GM12878 (cell line): ENCODE results near the gene RAB3A. TPM values are rescaled to one million over a fixed set of nuclear protein-coding genes. Genes with fewer than 3 reads are reported as not detected.

Source experiments
- ATF2 ChIP-seq: IDR thresholded peaks from 2 replicates; pipeline ENCODE4 v1.6.1; 2012; ENCODE audit warnings: low read length, inconsistent platforms
- BHLHE40 ChIP-seq, 2 experiments: fragments of 450-650 bp in 1 of 2; IDR thresholded peaks; 2 replicates each; pipeline ENCODE4 v1.6.1; 2011 to 2017; ENCODE audit warnings: low read depth in 2 of 2, borderline replicate concordance in 1 of 2, improper control_type of control experiment in 1 of 2, low read length in 1 of 2, mild to moderate bottlenecking in 1 of 2
- CBX5 ChIP-seq: sonication (generic); IDR thresholded peaks from 2 replicates; pipeline ENCODE4 v1.6.1; 2016; ENCODE audit warnings: low read depth, moderate library complexity, mild to moderate bottlenecking, inconsistent platforms
- CEBPB ChIP-seq, 2 experiments: fragments of 150-350 bp in 1 of 2; IDR thresholded peaks; 2 replicates each; pipeline ENCODE4 v1.6.1; 2012 to 2014; ENCODE audit warnings: low read depth in 2 of 2, low read length in 2 of 2, borderline replicate concordance in 1 of 2, inconsistent platforms in 1 of 2
- CHD2 ChIP-seq: IDR thresholded peaks from 2 replicates; pipeline ENCODE4 v1.6.1; 2011; ENCODE audit warnings: low read depth, low read length, improper control_type of control experiment, borderline replicate concordance
- HDGF ChIP-seq: fragments of 450-650 bp; IDR thresholded peaks from 2 replicates; pipeline ENCODE4 v1.6.1; 2016; ENCODE audit warnings: antibody characterized with exemption
- IRF3 ChIP-seq: fragments of 450-650 bp; IDR thresholded peaks from 2 replicates; pipeline ENCODE4 v1.6.1; 2014; ENCODE audit warnings: mild to moderate bottlenecking
- PML ChIP-seq: IDR thresholded peaks from 2 replicates; pipeline ENCODE4 v1.6.1; 2012; ENCODE audit warnings: low read length, inconsistent platforms
- POLR2A ChIP-seq: IDR thresholded peaks from 2 replicates; pipeline ENCODE4 v1.6.1; 2011; ENCODE audit warnings: low read depth, mild to moderate bottlenecking, low read length
- RFX5 ChIP-seq: IDR thresholded peaks from 2 replicates; pipeline ENCODE4 v1.6.1; 2011; ENCODE audit warnings: low read depth, low read length, improper control_type of control experiment
- SP1 ChIP-seq: IDR thresholded peaks from one replicate; pipeline ENCODE4 v1.6.1; 2011; ENCODE audit warnings: low read depth, low read length
- SREBF1 ChIP-seq: IDR thresholded peaks from 2 replicates; pipeline ENCODE4 v1.6.1; 2012; ENCODE audit warnings: mild to moderate bottlenecking, low read length
- USF1 ChIP-seq: IDR thresholded peaks from 2 replicates; pipeline ENCODE4 v1.6.1; 2011; ENCODE audit warnings: borderline replicate concordance, low read depth, mild to moderate bottlenecking, moderate library complexity, mixed read lengths, low read length; ENCODE audit not compliant: insufficient read depth; ENCODE audit errors: extremely low read length
- ZNF24 ChIP-seq: fragments of 450-650 bp; IDR thresholded peaks from 2 replicates; pipeline ENCODE4 v1.6.1; 2017; ENCODE audit warnings: antibody characterized with exemption, mild to moderate bottlenecking
- ZNF622 ChIP-seq: fragments of 450-650 bp; IDR thresholded peaks from 2 replicates; pipeline ENCODE4 v1.6.1; 2017; ENCODE audit warnings: mild to moderate bottlenecking, inconsistent platforms
- polyA plus RNA-seq, 11 experiments: library from polyadenylated mRNA; depleted of rRNA in 4 of 11; unstranded in 6 of 11; stranded (reverse) in 5 of 11; fragments of >200 nt; fragmentation: Nextera tagmentation in 4 of 11; fragmentation: Illumina TruSeq in 1 of 11; extraction: Ambion mirVana in 4 of 11; extraction: Trizol in 1 of 11; gene quantifications; 1 replicate in 1 of 11; 2 replicates in 10 of 11; pipeline versions ENCODE4 v1.2.1 to v1.2.3, GENCODE V29; 2011 to 2016; ENCODE audit warnings: inconsistent platforms in 2 of 11, missing spikeins in 2 of 11, low read depth in 1 of 11
- total RNA-seq, 4 experiments: library from RNA; depleted of rRNA in 3 of 4; stranded (reverse); fragments of >200 nt in 3 of 4; fragmentation: Illumina TruSeq in 1 of 4; extraction: Trizol in 1 of 4; gene quantifications; 2 replicates each; pipeline versions ENCODE4 v1.2.1 to v1.2.3, GENCODE V29; 2013 to 2021
- TF ChIP-seq, protein P1 (sequence below): fragments of 450-650 bp; formaldehyde crosslinking; IDR thresholded peaks from 2 replicates; pipeline ENCODE4 v1.5.0; 2022; ENCODE audit warnings: mild to moderate bottlenecking, missing genetic modification characterization
- TF ChIP-seq, protein P2 (sequence below): fragments of 450-650 bp; formaldehyde crosslinking; IDR thresholded peaks from 2 replicates; pipeline ENCODE4 v1.4.0; 2020; ENCODE audit warnings: mild to moderate bottlenecking, moderate library complexity
- TF ChIP-seq, protein P3 (sequence below): fragments of 450-650 bp; IDR thresholded peaks from 2 replicates; pipeline ENCODE4 v1.6.1; 2016; ENCODE audit warnings: mild to moderate bottlenecking

Gene RAB3A
- total and polyA plus RNA-seq, 10 of the 15 experiments (the other 5 are each of a cell fraction or from before 2014, with no cell fraction given): 0.07 to 3.5 (median 1.2) TPM; not detected in 1

DNA sequence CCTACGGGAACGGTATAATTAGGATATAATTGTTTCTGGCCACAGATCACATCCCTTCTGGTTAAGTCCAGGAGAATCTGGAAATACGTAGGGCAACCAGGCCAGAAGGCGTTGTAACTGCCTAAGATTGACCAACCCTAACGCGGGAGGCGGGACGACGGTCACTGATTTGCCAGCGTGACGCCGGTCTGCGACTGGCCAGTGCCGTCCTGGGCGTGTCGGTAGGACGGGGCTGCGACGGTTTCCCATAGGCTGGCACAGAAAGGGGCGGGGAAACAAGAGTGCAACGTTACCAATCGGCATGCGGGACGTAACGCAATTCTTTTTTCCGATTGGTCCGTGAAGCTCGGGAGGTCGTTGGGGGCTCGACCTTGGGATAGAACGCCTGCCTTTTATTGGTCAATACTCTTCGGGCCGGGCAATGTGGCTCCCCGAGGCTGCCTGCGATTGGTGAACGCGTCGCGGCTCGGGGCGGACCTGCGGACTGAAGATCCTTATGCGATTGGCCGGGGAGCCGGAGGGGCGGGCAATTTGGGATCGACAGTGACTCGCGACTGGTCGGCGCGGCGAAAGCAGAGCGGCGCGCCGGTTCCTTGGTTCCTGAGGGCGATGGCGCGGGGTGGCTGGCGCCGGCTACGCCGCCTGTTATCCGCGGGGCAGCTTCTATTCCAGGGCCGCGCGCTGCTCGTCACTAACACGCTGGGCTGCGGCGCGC is 11.0 kb downstream of the RAB3A start, which contains the start of gene MPV17L2 (continued):
- TF ChIP-seq, protein P1, sequence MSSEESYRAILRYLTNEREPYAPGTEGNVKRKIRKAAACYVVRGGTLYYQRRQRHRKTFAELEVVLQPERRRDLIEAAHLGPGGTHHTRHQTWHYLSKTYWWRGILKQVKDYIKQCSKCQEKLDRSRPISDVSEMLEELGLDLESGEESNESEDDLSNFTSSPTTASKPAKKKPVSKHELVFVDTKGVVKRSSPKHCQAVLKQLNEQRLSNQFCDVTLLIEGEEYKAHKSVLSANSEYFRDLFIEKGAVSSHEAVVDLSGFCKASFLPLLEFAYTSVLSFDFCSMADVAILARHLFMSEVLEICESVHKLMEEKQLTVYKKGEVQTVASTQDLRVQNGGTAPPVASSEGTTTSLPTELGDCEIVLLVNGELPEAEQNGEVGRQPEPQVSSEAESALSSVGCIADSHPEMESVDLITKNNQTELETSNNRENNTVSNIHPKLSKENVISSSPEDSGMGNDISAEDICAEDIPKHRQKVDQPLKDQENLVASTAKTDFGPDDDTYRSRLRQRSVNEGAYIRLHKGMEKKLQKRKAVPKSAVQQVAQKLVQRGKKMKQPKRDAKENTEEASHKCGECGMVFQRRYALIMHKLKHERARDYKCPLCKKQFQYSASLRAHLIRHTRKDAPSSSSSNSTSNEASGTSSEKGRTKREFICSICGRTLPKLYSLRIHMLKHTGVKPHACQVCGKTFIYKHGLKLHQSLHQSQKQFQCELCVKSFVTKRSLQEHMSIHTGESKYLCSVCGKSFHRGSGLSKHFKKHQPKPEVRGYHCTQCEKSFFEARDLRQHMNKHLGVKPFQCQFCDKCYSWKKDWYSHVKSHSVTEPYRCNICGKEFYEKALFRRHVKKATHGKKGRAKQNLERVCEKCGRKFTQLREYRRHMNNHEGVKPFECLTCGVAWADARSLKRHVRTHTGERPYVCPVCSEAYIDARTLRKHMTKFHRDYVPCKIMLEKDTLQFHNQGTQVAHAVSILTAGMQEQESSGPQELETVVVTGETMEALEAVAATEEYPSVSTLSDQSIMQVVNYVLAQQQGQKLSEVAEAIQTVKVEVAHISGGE (CRISPR knock-in tag): no peak
- TF ChIP-seq CHD2 (peak; percentile 98), USF1 (no peak), ZNF622 (no peak), ATF2 (no peak), SREBF1 (no peak), RFX5 (peak; percentile 97), CBX5 (no peak), ZNF24 (no peak), HDGF (peak; percentile 87), POLR2A (peak; percentile 72), PML (no peak), BHLHE40 (IDR thresholded peaks at IDR 0.05; ENCODE audit: borderline replicate concordance in 1 of 2, low read depth in 2 of 2, low read length in 1 of 2) (peak in 1 of 2 experiments; percentile 18; a peak in 2 of 4 replicates), CEBPB (IDR thresholded peaks at IDR 0.05; ENCODE audit: borderline replicate concordance in 1 of 2, low read depth in 2 of 2, low read length in 2 of 2) (peak in 1 of 2 experiments; percentile 63; a peak in 1 of 4 replicates), IRF3 (peak; percentile 99), SP1 (peak; percentile 100)
- TF ChIP-seq, protein P2, sequence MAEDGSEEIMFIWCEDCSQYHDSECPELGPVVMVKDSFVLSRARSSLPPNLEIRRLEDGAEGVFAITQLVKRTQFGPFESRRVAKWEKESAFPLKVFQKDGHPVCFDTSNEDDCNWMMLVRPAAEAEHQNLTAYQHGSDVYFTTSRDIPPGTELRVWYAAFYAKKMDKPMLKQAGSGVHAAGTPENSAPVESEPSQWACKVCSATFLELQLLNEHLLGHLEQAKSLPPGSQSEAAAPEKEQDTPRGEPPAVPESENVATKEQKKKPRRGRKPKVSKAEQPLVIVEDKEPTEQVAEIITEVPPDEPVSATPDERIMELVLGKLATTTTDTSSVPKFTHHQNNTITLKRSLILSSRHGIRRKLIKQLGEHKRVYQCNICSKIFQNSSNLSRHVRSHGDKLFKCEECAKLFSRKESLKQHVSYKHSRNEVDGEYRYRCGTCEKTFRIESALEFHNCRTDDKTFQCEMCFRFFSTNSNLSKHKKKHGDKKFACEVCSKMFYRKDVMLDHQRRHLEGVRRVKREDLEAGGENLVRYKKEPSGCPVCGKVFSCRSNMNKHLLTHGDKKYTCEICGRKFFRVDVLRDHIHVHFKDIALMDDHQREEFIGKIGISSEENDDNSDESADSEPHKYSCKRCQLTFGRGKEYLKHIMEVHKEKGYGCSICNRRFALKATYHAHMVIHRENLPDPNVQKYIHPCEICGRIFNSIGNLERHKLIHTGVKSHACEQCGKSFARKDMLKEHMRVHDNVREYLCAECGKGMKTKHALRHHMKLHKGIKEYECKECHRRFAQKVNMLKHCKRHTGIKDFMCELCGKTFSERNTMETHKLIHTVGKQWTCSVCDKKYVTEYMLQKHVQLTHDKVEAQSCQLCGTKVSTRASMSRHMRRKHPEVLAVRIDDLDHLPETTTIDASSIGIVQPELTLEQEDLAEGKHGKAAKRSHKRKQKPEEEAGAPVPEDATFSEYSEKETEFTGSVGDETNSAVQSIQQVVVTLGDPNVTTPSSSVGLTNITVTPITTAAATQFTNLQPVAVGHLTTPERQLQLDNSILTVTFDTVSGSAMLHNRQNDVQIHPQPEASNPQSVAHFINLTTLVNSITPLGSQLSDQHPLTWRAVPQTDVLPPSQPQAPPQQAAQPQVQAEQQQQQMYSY: no peak
- TF ChIP-seq, protein P3, sequence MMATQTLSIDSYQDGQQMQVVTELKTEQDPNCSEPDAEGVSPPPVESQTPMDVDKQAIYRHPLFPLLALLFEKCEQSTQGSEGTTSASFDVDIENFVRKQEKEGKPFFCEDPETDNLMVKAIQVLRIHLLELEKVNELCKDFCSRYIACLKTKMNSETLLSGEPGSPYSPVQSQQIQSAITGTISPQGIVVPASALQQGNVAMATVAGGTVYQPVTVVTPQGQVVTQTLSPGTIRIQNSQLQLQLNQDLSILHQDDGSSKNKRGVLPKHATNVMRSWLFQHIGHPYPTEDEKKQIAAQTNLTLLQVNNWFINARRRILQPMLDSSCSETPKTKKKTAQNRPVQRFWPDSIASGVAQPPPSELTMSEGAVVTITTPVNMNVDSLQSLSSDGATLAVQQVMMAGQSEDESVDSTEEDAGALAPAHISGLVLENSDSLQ: peak; percentile 72; the same call in 1 of the 2 replicates
